Neural progenitor cell (in vitro differentiated cells): ENCODE data around the gene SIX5. TPM values are rescaled to one million over a fixed set of nuclear protein-coding genes. Genes with fewer than 3 reads are reported as not detected.
A peak's percentile ranks its signal among the peaks of the same experiment; 100 is the strongest.

Experiments
- DNase-seq: peaks from one replicate; pipeline ENCODE4 v3.0.0-alpha.2; 2016; ENCODE audit warnings: low spot score
- H2AFZ ChIP-seq: fragments of 200-600 bp; sonication (generic); replicated peaks from 2 replicates; pipeline ENCODE4 v1.6.1; 2016; ENCODE audit warnings: antibody characterized with exemption
- H3F3A ChIP-seq: fragments of 200-600 bp; sonication (generic); 2 replicates; pipeline ENCODE4 v1.6.1; 2016; ENCODE audit warnings: antibody characterized with exemption, low read depth
- H3K27ac ChIP-seq: fragments of 200-600 bp; sonication (generic); 2 replicates; pipeline ENCODE4 v1.5.1; 2016; ENCODE audit warnings: mild to moderate bottlenecking
- H3K27me3 ChIP-seq: fragments of 200-600 bp; sonication (generic); 2 replicates; pipeline ENCODE4 v1.6.1; 2016; ENCODE audit warnings: mild to moderate bottlenecking, moderate library complexity
- H3K36me3 ChIP-seq: fragments of 200-600 bp; sonication (generic); 2 replicates; pipeline ENCODE4 v1.5.1; 2016
- H3K4me1 ChIP-seq: fragments of 200-600 bp; sonication (generic); 2 replicates; pipeline ENCODE4 v1.6.1; 2016; ENCODE audit warnings: mixed run types
- H3K4me2 ChIP-seq: fragments of 200-600 bp; sonication (generic); 2 replicates; pipeline ENCODE4 v1.6.1; 2016
- H3K4me3 ChIP-seq: fragments of 200-600 bp; sonication (generic); 2 replicates; pipeline ENCODE4 v1.5.1; 2016
- H3K79me2 ChIP-seq: fragments of 200-600 bp; sonication (generic); 2 replicates; pipeline ENCODE4 v1.6.1; 2016; ENCODE audit warnings: low read depth
- H3K9ac ChIP-seq: fragments of 200-600 bp; sonication (generic); 2 replicates; pipeline ENCODE4 v1.6.1; 2016
- H3K9me3 ChIP-seq: fragments of 200-600 bp; sonication (generic); 2 replicates; pipeline ENCODE4 v1.5.1; 2016; ENCODE audit warnings: low read depth
- H4K20me1 ChIP-seq: fragments of 200-600 bp; sonication (generic); 2 replicates; pipeline ENCODE4 v1.6.1; 2016; ENCODE audit warnings: low read depth
- H3K27ac Mint-ChIP-seq: 3 replicates; pipeline ENCODE4 v1.8.0; 2021; ENCODE audit warnings: mixed read lengths
- H3K27me3 Mint-ChIP-seq: 2 replicates; pipeline ENCODE4 v1.8.0; 2022; ENCODE audit warnings: low read depth, mild to moderate bottlenecking, inconsistent platforms, moderate library complexity, mixed read lengths; ENCODE audit not compliant: insufficient read depth
- H3K36me3 Mint-ChIP-seq: 3 replicates; pipeline ENCODE4 v1.8.0; 2021; ENCODE audit warnings: mixed read lengths
- H3K4me1 Mint-ChIP-seq: 3 replicates; pipeline ENCODE4 v1.8.0; 2021; ENCODE audit warnings: mixed read lengths
- H3K4me3 Mint-ChIP-seq: 3 replicates; pipeline ENCODE4 v1.8.0; 2021; ENCODE audit warnings: mild to moderate bottlenecking, moderate library complexity, mixed read lengths
- H3K9me3 Mint-ChIP-seq: 3 replicates; pipeline ENCODE4 v1.8.0; 2020; ENCODE audit warnings: mixed read lengths
- EZH2 ChIP-seq: fragments of 200-600 bp; sonication (generic); IDR thresholded peaks from 2 replicates; pipeline ENCODE4 v1.6.1; 2017; ENCODE audit warnings: antibody characterized with exemption, mild to moderate bottlenecking, moderate library complexity
- EZH2phosphoT487 ChIP-seq: fragments of 200-600 bp; sonication (generic); IDR thresholded peaks from 2 replicates; pipeline ENCODE4 v1.6.1; 2017; ENCODE audit warnings: antibody characterized with exemption
- total RNA-seq: library from RNA; depleted of rRNA; stranded (reverse); fragments of >200 nt; gene quantifications from 2 replicates; pipeline ENCODE4 v1.2.3, GENCODE V29; 2015; ENCODE audit warnings: low replicate concordance
- TF ChIP-seq, protein P1 (sequence below): fragments of 200-600 bp; sonication (generic); IDR thresholded peaks from 2 replicates; pipeline ENCODE4 v1.5.1; 2017; ENCODE audit warnings: antibody characterized with exemption, mild to moderate bottlenecking

SIX5 gene
- total RNA-seq, 1 donor from 2014 or later, result 8.1 TPM

DNA sequence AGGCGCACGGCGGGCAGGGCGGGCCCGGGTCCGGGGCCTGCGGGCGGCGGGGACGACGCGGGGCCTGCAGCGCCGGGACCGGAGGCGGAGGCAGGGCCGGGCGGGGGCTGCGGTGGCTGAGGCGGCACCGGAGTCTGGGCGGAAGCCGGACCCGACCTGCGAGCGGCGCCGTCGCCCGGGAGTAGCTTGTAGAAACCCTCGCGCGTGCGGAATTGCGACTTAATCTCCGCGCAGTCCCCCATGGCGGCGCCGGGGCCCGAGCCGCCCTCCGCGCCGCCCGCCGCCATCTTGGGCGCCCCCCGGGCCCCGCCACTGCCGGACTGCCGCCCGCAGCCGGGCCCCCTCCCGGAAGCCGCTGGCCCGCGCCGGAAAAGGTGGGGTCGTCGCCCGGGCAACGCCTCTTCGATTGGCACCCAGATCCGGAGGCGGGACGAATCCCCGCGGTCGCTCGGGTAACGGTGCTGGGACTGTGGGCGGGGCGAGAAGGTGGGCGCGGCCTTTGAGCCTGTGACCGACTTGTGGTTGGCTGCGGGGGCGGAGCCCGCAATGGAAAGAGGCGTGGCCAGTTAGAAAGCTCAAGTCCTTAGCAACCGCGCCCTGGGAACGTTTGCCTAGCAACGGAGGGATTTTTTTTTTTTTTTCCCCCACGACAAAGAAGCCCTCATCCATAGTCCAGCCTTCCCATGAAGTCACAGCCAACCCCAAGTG, 23.6 kb upstream of the SIX5 start, which contains the start of gene DMWD:
TSS of gene DMWD (minus strand) at position 376 of the 708 bp plus-strand sequence. CDS start at position 287, 89 bp downstream.
- Mint-ChIP-seq H3K4me3 (peak within 1 kb of the TSS; percentile 98), H3K9me3 (no peaks in the 10 kb centered on the region), H3K27me3 (peaks cover 16% of the 10 kb centered on the region), H3K36me3 (peaks cover 19% of the 10 kb centered on the region), H3K27ac (peak within 1 kb of the TSS; percentile 95), H3K4me1 (peaks cover 32% of the 10 kb centered on the region)
- Histone ChIP-seq H2AFZ (peak within 1 kb of the TSS; percentile 37), H3K9me3 (no peaks in the 10 kb centered on the region), H3K27ac (no peak within 1 kb of the TSS), H3K4me2 (peak within 1 kb of the TSS; percentile 99), H3K4me3 (peak within 1 kb of the TSS; percentile 100), H3K9ac (peak within 1 kb of the TSS; percentile 87), H3K79me2 (peaks cover 28% of the 10 kb centered on the region), H3F3A (peaks cover 4% of the 10 kb centered on the region), H3K36me3 (no peaks in the 10 kb centered on the region), H3K27me3 (no peaks in the 10 kb centered on the region), H3K4me1 (peaks cover 9% of the 10 kb centered on the region), H4K20me1 (peaks cover 14% of the 10 kb centered on the region)
- DNase-seq, result peak; percentile 100
- TF ChIP-seq, protein P1, sequence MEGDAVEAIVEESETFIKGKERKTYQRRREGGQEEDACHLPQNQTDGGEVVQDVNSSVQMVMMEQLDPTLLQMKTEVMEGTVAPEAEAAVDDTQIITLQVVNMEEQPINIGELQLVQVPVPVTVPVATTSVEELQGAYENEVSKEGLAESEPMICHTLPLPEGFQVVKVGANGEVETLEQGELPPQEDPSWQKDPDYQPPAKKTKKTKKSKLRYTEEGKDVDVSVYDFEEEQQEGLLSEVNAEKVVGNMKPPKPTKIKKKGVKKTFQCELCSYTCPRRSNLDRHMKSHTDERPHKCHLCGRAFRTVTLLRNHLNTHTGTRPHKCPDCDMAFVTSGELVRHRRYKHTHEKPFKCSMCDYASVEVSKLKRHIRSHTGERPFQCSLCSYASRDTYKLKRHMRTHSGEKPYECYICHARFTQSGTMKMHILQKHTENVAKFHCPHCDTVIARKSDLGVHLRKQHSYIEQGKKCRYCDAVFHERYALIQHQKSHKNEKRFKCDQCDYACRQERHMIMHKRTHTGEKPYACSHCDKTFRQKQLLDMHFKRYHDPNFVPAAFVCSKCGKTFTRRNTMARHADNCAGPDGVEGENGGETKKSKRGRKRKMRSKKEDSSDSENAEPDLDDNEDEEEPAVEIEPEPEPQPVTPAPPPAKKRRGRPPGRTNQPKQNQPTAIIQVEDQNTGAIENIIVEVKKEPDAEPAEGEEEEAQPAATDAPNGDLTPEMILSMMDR, result no peak
- TF ChIP-seq EZH2phosphoT487 (no peak), EZH2 (no peak)

DNA sequence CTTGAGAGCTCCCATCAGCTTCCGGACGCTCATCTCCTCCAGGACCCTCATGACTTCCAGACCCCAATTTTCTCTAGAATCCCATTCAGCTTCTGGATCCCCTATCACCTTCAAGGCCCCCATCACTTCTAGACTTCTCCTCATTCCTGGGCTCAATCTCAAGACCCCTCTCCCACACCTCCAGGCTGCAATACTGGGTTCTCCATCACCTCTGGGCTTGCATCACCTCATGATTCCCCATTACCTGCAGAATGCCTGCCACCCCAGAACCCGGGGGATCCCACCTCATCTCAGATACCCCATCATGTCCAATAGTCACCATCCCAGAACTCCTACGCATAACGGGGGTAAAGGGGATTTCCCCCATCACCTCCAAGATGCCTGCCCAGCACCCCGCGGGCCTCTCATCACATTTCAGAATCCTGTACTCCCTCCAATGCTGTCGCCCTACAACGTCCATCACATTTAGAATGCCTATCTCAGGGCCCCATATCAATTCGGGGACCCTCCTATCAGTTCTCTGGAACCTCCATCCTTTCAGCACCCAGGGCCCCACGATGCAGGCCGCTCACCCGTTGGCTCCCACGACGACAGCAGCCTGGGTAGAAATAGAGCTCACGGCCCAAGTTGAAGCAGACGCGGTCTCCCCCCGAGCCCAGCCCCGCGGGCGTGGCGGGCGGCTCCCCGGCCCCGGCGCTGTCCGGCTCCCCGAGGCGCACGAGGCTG, 22.9 kb upstream of the SIX5 start:
- Mint-ChIP-seq H3K4me3 (peak overlapping the region; percentile 98), H3K36me3 (peaks cover 23% of the 10 kb centered on the region), H3K4me1 (peaks cover 32% of the 10 kb centered on the region), H3K9me3 (no peaks in the 10 kb centered on the region), H3K27me3 (peaks cover 18% of the 10 kb centered on the region), H3K27ac (peak overlapping the region; percentile 85)
- peak overlapping the region; percentile 87 for H3K9ac ChIP-seq
- H3K9me3 ChIP-seq, result no peaks in the 10 kb centered on the region
- TF ChIP-seq EZH2 (no peak), EZH2phosphoT487 (no peak)
- TF ChIP-seq, protein P1, result no peak
- H3K4me1 ChIP-seq, result peaks cover 9% of the 10 kb centered on the region
- no peaks in the 10 kb centered on the region for H3K27me3 ChIP-seq
- H2AFZ ChIP-seq, result no peak overlapping the region
- peaks cover 14% of the 10 kb centered on the region for H4K20me1 ChIP-seq
- no peaks in the 10 kb centered on the region for H3K36me3 ChIP-seq
- peak overlapping the region; percentile 99 for H3K4me2 ChIP-seq
- DNase-seq, result no peak
- no peak overlapping the region for H3K27ac ChIP-seq
- H3K79me2 ChIP-seq, result peaks cover 28% of the 10 kb centered on the region
- H3K4me3 ChIP-seq, result peak overlapping the region; percentile 100
- H3F3A ChIP-seq, result peaks cover 4% of the 10 kb centered on the region

DNA sequence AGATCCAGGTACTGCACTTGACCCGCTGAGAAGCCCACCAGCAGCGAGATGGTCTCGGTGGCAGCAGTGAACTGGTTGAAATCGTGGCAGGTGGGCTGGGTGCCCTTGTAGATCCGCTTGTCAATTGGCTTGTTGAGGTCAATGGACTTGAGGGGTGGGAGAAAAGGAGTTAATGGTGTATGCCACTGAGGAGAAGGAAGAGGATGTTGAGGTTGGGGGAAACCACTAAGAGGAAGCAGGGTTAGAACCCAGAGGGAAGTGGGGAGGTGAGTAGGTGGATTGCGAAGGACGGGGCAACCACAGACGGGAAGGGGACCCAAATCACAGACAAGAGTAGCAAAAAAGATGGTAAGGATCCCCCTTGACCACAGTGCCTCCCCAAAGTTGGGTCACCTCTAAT, 21.9 kb upstream of the SIX5 start:
- H3K27me3 Mint-ChIP-seq, result peaks cover 16% of the 10 kb centered on the region
- Histone ChIP-seq H3K9me3 (no peaks in the 10 kb centered on the region), H3K4me1 (peaks cover 9% of the 10 kb centered on the region), H3K27ac (no peak overlapping the region), H3K4me3 (no peak overlapping the region), H4K20me1 (peaks cover 20% of the 10 kb centered on the region), H2AFZ (no peak overlapping the region), H3K36me3 (no peaks in the 10 kb centered on the region), H3K79me2 (peaks cover 28% of the 10 kb centered on the region), H3F3A (peaks cover 4% of the 10 kb centered on the region), H3K9ac (no peak overlapping the region), H3K27me3 (no peaks in the 10 kb centered on the region), H3K4me2 (peak overlapping the region; percentile 99)
- no peak for DNase-seq
- H3K4me1 Mint-ChIP-seq, result peaks cover 32% of the 10 kb centered on the region
- no peak for TF ChIP-seq EZH2
- peak overlapping the region; percentile 98 for H3K4me3 Mint-ChIP-seq
- peaks cover 26% of the 10 kb centered on the region for H3K36me3 Mint-ChIP-seq
- no peak overlapping the region for H3K27ac Mint-ChIP-seq
- H3K9me3 Mint-ChIP-seq, result no peaks in the 10 kb centered on the region
